NCI-H345 treated with DMSO at 0.1 percent for 48 hours (cell line): ENCODE data around the gene NEGR1.

Experiments used
- DNase-seq: peaks from one replicate; lab custom pipeline; 2025; ENCODE audit not compliant: unreplicated experiment; lab: John Stamatoyannopoulos, UW

NEGR1 gene

DNA sequence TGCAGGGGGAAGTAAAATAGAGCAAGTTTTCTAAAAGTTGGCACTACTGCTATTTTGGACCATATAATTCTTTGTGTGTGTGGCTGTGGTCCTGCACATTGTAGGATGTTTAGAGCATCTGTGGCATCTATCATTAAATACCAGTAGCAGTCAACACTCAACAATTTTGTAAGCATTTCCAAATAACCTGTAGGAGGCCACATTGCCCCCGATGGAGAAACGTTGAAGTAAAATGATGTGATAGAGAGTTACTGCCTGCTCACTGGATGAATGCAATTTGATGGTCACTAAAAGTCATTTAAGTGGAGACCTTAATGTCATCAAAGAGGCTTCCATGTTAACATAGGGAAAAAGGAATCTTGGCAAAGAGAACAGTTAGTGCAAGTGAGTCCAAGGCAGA, 560.8 kb downstream of the NEGR1 start:
- no peak for DNase-seq

DNA sequence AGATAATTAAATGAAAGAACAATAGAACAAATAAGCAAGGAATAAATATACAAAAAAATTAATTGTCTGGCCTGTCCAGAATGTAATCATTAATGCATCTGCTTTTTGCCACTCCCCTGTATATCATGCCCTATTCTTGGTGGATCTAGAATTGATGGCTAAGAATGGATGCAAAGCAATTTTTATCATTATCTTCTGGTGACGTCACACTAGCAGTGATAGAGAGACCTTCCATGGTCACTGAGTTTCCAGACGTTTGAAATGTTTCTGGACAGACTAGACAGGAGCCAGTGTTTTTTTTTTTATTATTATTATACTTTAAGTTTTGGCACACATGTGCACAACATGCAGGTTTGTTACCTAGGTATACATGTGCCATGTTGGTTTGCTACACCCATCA, 563.0 kb downstream of the NEGR1 start:
- DNase-seq = no peak

DNA sequence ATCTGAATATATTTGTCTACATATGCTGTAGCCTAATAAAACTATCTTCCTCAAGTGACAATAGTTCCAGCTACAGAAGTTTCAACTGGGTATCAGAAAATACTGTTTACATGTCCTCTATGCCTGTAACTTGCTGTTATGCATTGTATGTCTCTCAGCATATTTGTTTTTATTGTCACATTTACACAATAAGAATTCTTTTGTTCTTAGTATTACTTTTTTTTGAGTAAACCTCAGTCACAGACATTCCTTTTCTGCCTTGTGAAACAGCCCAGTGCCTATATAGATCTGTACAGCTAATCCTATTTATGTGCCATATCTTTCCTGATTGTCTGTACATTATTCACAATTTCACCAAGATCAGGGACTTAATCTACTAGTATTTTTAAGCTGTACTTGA, 565.2 kb downstream of the NEGR1 start:
- DNase-seq = no peak

DNA sequence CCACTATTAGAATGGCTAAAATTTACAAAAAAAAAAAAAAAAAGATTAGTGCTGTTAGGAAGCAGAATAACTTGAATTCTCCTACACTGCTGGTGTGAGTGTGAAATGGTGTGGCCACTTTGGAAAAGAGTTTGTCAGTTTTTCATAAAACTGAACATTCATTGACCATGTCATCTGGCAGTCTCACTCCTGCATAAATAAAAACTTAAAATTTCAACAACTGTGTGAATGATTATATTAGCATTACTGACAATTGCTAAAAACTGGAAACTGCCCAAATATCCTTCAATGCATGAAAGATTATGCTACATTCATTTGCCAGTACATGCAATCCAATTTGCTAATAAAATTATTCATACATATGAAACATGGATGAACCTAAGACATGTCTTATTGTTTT, 570.9 kb downstream of the NEGR1 start:
- DNase-seq = no peak

DNA sequence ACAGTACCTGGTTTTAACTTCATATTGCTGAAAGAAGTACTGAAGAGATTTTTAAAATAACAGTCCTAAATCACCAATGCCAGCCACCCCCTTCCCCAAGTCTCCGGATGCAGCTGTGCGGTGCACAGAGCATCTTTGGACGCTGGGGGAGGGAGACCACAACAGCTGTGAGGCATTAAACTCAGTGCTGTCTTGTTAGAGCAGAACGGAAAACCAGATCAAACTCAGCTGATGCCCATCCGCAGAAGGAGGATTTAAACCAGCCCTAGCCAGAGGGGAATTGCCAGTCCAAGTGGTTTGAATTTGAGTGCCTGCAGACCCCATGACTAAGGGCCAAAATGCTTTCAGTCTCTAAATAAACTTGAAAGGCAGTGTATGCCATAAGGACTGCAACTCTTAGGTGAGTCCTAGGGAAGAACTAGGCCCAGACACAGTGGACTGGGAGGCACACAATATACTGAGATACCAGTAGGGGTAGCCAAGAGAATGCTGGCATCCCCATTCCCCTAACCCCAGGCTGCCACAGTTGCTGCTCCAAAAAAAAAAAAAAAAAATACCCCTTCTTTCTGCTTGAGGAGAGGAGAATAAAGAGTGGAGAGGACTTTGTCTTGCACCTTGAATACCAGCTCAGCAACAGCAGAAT, 576.2 kb downstream of the NEGR1 start:
- no peak for DNase-seq

DNA sequence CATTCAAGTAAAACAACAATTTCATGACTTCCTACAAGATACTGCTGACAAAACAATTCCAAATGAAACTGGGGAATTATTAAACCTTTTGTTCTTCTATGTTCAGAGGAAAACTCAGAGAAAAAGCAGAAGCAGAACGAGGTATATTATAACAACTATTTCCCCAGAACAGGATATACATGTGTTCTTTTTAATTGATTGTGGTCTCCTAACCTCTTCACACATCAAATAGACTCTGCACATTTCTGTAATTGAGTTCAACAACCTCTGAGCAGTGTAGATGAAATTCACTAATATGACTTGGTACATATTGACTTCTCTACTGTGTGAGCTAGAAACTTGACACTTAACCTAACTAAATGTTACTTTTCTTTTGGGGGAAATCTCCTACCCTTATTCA, 584.2 kb downstream of the NEGR1 start:
- no peak for DNase-seq

DNA sequence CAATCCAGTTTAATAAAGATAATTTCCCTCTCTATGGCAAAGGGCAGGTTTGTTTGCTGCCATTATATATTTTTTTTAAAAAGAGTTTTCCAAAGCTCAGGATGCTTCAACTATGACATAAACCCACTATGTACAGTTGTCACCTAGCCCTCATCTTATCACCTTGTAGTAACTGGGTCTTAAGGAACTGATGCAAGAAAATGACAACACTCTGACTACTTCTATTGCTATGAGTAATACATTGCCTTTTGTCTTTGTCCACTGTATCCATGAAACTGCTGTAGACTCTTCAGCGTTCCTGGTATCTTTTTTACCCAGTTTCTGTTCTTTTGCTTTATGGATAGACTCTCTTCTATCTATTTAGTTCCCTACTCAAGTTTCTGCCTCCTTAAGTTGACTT, 586.5 kb downstream of the NEGR1 start:
- no peak for DNase-seq

DNA sequence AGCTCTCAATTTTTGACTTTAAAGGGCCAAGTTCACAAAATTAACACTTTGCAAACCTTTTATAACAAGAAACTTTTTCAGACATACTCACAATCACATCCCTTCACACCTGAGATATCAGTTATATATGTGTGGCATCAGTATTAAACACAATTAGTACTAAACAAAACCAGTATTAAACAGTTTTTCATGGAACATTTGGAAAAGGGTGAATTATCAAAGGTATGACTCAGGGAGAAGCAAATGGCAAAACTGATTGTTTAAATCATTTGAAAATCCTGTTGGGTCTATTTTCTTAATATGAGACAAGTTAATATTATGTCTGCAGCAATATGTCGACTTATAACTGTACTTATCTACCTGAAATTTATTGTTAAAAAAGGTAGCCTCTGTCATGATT, 587.3 kb downstream of the NEGR1 start:
- DNase-seq = no peak

DNA sequence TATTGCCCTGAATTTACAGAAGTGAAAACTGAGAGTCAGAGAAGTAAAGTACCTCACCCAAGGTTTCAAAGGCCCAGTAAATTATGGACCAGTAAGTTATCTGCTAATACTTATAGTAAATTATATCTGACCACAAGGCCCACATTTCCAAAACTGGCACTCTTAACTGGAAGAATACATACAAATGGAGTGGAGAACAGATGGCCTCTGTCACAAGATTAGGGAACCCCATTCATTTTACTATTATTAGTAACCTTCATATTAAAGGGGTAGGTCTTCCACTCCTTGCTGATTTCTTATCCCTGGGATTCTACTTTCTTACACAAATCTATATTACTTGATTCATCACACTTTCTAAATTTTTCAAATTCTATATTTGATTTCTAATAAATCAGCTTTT, 588.8 kb downstream of the NEGR1 start:
- no peak for DNase-seq

DNA sequence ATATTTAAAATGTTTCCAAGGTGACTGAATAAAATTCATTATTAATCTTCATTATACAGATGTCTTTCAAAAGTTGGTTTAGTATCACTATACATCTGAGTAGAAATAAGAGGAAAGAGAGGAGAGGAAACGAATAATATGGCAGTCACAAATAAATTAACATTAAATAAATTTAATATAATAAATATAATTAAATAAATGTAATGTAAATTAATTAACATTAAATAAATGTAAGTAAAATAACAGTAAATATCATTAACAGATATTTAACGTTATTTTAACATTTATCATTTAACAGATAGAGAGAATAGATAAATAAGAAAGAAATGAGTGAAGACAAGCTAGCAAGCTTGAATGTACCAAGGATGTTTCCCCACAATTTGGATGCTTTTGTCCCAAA, 592.7 kb downstream of the NEGR1 start:
- no peak for DNase-seq

DNA sequence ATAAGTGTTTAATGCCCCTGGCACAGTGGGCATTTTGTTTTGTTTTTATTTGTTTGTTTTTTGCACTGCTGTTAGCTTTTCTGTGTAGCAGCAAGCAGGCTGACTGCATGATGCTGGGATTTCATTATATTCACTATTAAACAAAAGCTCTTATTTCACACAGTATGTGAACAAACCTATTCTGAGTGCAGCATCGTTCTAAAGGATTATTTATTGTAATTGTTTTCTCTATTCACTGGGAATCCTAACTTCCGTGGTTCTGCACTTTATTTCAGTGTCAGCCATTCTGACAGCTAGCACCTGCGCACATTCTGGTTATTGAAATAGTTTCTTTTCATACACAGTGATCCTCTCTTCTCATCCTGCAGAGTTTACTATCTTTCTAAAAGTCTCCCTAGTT, 595.0 kb downstream of the NEGR1 start:
- DNase-seq = peak; percentile 15

DNA sequence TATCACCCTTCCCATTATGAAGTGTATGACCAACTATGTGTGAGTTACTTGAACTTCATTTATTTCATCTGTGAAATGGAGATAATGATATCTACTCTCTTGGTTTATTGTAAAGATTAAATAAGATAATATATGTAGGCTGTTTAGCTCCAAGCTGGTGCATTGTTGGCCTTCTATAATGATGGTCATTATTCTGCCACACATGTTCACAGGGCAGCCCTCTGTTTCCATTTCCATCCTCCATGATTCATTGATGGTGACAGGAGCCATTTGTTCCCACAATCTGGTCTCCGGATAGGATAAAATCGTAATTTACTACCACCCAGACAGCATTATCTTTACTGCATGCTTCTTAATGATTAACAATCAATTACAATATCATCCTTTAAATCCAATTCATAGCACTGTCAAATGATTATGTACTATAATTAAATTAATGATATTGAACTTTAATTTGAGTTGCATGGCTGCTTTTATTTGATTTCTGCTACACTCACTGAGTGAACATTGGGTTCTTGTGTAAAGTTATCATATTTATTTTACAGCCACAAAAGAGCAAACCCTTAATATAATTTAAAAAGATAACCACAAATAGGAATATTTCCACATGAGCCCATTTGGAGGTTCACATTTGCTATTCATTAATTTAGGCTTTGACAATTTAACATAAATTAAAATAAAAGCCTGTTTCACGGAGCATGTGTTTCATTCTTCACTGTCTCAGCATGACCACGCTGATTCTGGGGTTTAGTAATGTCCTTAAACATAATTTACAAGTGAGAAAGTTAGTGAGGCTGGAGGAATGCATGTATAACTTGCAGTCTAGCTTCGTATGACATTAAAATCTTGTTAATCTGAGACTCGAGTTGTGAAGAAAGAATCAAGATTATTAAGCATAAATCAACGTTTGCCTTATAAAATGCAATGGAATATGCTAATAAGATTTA, 605.1 kb downstream of the NEGR1 start:
- no peak for DNase-seq

DNA sequence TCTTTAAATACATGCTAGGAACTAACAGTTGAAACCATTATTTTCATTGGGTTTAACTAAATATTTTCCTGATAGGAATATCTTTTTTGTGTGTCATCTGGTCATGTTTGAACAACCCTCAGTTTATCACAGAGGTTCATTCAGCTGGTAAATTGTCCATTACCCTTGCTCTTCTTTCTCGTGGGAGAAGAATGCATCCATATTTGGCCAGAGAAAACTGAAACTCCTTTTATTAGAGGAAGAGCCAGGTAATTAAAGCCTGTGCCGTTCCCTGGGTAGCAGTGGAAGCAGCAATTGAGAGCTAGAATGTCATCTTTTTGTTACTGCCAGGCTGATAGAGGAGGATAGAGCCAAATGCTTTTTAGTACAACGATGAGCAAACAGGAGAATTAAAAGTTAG, 614.3 kb downstream of the NEGR1 start:
- DNase-seq = peak; percentile 31

DNA sequence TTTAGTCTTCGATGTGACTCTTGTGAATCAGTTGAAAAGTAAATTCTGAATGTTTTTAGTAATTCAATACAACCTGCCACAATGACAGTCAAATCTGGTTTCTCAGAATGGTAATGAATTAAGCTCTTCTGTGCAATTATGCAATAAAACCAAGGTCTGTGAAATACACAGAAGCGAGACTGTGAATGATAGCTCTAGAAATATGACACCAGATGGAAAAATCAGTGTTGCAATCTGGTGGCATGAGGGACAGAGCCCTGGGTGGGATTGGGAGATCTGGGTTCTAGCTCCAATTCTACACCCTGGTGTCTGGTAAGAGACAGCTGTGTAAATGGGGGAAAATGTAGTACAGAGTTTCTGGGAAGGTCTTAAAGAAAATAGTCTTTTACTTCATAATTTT, 615.1 kb downstream of the NEGR1 start:
- peak; percentile 24 for DNase-seq

DNA sequence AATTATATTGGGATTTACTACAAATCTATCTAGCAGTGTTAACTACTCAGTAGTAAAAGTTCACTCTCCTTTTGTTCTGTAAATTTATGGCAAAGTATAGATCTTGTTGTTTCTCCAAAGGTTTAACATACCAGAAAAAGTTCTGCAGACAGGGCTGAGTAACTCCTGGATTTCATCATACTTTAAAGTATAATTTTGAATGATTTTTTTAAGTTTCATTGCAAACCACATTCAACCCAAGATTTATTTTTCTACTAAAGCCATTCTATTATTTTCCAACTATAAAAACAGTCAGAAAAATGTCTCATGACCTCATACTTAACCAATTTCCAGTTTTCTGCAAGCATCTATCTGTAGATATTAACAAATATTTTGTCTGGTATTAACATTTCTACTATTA, 615.7 kb downstream of the NEGR1 start:
- DNase-seq = no peak

DNA sequence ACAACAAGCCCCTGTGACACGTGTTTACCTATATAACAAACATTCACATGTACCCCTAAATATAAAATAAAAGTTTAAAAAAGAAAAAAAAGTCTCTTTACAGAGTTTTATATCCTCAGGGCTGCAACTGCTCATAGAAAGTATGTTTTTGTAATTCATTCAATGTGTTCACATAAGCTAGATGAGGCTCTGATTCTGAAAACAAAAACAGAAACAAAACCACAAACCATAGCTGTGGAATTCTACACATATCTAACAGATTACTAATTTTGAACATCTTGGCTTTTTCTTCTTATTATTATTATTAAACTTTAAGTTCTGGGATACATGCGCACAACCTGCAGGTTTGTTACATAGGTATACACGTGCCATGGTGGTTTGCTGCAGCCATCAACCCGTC, 621.9 kb downstream of the NEGR1 start:
- no peak for DNase-seq

DNA sequence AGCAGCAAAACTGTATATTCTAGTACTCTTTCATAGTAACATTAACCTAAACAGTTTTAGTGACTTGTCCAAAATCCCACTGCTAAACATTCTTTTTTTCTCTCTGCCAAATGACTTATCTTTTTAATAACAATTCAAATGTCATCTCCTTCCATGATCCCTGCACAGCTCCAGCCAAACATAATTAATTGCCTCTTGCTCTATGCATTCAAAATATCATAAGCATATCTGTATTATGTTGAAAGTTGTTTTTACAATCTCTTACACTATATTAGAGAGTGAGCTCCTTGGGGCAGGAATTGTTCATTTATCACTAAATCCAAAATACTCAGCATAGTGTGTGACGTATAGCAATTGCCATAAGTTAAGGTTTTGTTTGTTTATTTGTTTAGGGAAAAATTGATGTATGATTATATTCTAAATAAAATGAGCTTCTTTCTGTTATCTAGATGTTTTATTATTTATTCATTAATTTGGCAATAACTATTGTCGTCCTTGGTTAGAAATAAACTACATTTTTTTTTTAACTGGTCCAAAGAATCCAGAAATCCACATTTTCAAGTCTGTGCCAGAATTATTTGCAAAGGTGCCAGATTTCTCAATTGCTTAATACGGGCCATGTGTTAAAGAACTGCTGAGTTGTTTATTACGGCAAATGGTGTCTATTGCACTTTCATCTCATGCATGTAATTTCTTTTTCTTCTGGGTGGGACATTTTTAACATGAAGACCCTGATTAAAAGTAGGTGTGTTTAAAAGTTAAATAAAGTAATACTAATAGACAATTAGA, 624.3 kb downstream of the NEGR1 start:
- DNase-seq = no peak

DNA sequence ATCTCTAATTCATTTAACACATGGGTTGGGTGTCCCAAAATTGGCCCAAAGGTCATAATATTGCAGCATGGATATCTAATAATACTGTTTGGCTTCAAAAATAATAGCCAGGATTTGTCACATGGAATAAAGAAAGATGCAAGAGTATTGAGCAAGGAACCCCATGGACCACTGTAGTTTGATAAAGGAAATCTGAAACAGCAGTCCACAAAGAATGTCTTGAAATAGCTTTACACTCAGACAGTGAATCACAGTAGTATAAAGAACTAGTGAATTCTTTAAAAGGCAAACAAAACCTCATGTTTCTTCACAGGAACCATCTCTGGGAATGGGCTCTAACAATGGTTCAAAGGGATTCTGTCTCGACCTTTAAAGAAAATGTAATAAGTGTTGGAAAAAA, 625.4 kb downstream of the NEGR1 start:
- DNase-seq = no peak

DNA sequence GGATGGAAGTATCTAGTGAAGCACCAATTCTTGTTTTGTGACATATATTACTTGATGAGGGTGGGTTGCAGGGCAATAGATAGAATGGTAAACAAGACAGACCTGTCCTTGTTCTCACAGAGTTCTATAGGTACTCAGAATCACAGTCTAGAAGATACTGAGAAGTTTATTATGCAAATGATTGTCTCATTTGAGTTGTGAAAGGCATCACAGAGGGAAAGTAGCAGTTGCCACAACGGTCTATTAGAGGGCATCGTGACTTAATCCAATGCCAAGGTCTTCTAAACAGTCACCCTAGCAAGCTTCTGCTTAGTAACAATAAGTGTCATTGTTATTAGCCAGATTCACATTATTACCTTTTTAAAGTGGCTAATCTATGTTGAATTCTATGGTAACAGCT, 626.7 kb downstream of the NEGR1 start:
- DNase-seq = no peak

DNA sequence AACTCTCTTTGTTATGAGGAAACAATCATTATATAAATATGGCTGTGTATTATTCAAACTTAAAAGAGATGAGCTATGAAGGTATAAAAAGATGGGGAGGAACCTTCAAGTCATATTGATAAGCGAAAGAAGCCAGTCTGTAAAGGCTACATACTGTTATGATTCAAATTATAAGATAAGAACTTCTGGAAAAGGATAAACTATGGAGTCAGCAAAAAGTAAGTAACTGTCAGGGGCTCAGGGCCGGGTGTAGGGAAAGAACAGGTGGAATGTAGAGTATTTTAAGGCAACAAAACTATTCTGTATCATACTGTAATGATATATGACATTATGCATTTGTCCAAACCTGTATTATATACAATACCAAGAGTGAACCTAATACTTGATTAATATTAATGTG, 628.4 kb downstream of the NEGR1 start:
- DNase-seq = no peak

DNA sequence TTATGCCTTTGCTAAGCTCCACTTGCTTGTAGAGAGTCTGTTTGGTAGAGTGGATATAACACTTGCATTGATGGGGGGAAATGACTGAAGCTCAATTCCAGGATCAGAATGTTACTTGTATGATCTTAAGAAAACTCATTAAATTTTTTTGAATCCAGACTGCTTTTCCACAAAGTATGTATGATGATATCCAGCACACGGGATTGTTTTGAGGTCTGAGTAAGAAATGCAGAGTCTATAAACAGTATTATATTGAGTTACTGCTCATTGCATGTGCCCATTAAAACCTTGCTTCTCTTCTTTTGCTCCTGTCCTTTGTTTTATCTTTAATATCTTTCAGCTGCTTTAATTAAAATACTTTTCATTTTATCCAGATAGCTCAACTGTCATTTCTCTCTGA, 631.1 kb downstream of the NEGR1 start:
- DNase-seq = no peak

DNA sequence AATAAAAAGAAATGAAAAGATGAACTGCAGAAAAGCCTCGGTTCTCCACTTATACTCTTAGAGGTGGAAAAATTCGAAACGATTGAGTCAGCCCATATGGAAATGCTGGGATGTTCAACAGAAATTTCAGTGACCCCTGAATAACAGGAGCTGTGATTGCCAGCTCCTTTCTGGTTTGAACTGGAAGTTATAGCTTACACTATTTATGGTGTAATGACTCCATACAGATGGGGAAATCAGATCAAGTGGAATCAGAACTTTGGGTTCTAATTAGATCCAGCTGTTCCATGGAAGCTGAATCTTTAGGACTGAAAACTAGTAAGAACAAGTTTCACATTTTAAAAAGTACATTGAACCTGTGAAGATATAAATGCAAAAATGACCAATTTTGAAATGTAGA, 632.2 kb downstream of the NEGR1 start:
- no peak for DNase-seq
